HG03196 (cell line): ENCODE results near the gene EDARADD.
"Not testable (repeated sequence)": the region's sequence is repeated elsewhere in the genome, so short reads cannot be mapped to it uniquely, and the experiment has no call there.

Source experiments
- ATAC-seq: cut with Tn5 transposase; IDR thresholded peaks from one replicate; pipeline ENCODE4 v1.9.1; 2021; ENCODE audit not compliant: unreplicated experiment

Gene EDARADD

DNA sequence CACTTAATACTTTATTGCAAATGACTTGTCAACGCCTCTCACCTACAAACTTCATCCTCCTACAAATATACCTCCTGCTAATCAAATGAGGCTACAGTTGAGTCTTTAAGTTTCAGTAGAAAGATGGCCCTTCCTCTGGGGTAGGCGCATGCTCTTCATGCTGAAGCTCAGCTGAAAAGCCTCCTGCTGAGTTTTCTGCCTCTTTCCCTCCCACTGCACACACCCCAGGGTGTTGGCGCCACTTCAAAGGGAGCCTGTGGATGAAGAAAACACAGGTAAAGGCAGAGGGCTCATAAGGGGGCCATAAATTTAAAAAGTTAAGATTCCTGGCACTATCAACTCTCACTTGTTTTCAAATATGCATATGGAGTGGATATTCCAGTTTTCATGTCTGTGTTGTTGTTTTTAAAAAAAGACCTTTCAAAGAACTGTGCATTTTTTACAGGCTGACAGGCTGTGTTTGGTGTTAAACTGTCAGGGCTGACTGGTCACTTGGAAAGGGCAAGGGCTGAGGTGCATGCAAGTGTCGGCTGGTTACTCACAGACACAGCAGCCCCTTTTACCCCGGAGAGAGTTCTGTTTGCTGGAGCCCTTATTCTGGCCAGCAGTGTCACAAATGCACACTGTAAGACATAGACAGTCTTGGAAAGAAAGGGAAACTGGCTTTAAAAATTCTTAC is 86.8 kb downstream of the EDARADD start:
- ATAC-seq: no peak

DNA sequence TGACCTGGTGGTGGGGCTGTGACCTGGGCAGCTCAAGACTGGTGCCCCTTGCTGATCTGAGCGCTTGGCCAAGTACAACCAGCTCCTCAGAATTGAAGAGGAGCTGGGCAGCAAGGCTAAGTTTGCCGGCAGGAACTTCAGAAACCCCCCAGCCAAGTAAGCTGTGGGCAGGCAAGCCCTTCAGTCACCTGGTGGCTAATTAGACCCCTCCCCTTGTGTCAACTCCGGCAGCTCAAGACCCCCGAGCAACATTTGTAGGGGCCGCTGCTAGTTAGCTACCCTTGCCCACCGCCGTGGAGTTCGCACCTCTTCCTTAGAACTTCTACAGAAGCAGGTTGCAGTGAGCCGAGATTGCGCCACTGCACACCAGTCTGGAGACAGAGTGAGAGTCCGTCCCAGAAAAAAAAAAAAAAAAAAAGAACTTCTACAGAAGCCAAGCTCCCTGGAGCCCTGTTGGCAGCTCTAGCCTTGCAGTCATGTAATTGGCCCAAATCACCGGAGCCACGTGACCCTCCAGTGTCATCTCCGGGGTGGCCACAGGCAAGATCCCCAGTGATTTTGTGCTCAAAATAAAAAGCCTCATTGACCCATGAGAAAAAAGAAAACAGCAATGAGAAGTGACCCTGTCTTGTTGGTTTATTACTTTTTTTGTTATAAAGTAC is 90.4 kb downstream of the EDARADD start:
- no peak for ATAC-seq

DNA sequence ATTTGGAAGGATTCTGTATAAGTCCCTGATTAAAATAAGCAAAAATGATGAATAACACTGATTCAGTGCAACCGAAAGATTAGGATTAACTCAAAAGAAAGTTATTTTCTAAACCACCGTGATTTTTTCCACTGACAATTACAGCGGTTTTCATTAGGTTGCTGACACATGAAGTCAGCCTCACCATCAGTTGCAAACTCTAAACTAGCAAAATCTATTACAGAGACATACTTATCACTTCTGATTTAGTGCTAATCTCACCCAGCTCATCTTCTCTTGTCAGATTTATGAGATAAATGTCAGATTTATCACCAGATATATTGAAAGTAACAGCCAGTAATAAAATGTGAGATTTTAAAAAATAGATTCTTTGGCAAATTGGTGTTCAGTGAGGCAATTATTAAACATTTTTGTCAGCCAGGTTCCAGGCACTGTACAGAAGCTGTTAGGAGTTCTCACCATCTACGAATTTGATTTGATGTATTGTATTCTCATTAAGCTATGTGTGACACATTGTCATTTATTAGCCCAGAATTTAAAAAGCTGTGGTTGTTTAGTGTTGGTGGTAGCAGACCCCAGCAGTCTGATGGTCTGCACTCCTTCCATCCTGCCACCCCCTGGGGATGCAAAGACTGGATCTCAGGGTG is 92.4 kb downstream of the EDARADD start:
- ATAC-seq: no peak

DNA sequence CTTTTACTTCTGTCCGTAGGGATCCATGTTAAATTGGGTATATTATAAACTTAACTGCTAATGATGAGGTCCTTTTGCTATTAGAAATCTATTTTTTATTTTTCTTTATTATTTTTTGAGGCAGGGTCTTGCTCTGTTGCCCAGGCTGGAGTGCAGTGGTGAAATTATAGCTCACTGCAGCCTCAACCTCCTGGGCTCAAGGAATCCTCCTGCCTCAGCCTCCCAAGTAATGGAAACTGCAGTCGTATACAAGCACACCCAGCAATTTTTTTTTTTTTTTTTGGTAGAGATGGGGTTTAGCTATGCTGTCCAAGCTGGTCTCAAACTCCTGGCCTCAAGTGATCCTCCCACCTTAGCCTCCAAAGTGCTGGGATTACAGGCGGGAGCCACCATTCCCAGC is 95.1 kb downstream of the EDARADD start:
- ATAC-seq: not testable (repeated sequence)

DNA sequence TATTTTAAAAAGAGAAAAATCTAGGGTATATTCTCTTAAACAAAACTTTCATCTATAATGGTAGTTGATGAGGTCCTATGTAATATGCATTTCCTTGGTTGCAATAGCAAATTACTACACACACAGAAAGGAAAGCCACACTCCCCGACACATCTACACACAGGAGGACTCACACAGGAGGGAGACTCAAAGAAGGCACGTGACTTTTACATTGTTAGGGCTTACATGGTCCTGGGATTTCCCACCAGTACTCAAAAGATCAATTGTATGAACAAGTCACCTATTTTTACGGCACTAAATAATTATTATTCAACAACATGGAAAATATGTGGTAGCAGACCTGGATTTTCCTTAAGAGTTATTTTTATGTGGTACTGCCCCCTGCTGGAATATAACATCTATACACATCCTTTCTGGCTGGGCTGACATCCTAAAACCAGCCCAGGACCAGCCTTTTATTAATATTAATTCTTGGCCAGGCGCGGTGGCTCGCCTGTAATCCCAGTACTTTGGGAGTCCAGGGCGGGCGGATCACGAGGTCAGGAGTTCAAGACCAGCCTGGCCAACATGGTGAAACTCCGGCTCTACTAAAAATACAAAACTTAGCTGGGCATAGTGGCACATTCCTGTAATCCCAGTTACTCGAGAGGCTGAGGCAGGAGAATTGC is 95.8 kb downstream of the EDARADD start:
- no peak for ATAC-seq

DNA sequence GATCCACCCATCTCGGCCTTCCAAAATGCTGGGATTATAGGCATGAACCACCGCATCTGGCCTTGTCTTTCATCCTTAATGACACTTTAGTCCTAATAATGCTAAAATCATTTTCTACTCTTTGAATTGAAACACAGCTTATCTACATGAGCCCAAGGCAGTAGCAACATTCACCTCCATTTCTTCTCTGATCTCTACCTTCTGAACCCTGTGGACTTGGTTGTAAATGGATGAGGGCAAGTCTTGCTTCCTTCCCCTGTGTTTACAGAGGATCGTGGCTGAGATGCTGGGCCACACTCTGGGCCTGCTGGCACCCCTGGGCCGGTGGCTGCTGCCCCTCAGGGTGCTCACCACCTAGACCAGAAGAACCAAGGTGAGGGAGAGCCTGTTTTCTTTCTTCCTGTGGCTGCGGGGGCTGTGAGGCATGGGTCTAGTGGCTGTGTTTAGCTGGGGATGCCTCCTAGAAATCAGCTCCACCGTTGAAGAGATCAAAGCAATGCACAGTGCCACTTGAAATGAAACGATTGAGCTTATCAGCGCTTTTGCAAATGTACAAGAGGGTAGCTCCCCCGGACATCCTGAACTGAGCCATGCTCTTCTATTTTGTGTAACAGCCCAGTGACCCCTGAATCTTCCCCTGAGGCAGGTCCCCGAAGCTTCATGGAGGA is 97.5 kb downstream of the EDARADD start:
- no peak for ATAC-seq

DNA sequence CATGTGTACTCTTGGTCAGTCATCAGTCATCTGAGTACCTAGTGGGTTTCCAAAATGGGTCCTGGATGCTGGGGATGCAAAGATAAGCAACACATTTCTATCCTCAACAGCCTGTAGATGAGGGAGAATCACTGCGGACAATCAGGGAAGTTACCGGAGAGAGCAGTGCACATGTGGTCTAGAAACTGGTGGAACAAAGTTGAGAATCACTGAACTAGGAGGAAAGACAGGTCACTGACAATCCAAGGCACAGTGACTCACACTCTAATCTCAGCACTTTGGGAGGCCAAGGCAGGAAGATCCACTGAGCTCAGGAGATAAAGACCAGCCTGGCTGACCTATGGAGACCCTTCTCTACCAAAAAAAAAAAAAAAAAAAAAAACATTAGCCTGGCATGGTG is 98.3 kb downstream of the EDARADD start:
- no peak for ATAC-seq

DNA sequence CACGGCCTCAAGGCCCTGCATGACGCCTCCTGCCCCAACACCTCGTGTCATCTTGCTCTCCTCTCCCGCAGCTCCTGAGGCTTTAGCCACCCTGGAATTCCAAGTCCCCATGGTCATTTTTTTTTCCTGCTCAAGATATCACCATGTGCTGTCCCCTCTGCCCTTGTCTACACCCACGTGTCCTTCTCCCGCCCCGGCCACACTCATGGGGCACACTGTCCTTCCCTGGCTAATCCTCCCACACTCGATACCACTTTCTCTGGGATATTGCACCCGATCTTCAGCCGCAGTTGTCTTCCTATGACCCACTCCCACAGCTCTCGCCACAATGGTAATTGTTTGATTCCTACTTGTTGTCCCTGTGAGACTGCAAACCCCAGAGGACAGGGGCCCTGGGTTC is 100.0 kb downstream of the EDARADD start:
- no peak for ATAC-seq

DNA sequence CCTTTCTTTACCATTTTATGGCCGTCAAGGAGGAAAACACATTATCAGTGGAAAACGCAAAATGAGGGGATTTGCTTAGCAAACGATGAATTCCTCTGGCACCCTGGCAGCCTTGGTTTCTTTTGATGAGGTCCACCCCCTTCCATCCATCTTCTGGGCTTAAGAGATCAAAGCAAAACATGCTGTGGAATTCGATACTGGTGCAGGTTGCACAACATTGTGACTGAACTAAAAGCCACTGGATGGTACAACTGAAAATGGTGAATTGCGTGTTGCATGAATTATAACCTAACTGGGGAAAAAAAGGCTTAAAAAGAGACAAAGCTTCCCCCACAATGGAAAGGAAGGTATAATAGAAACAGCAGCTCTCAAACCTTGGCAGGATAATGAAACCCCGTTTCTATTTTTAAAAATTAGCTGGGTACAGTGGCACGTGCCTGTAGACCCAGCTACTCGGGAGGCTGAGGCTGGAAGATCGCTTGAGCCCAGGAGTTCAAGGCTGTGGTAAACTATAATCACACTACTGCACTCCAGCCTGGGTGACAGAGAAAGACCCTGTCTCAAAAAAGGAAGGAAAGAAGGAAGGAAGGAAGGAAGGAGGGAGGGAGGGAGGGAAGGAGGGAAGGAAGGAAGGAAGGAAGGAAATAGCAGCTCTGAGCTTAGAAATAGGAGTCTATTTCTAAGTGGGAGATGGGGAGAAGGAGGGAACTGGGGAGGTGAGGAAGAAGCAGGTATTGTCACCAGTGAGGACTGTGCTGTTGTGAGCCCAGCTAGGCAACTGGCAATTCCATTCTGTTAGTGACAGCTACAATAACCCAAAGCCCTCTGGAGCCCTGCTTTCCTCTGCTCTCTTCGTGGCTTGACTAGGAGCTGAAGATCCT is 100.7 kb downstream of the EDARADD start:
- ATAC-seq: no peak

DNA sequence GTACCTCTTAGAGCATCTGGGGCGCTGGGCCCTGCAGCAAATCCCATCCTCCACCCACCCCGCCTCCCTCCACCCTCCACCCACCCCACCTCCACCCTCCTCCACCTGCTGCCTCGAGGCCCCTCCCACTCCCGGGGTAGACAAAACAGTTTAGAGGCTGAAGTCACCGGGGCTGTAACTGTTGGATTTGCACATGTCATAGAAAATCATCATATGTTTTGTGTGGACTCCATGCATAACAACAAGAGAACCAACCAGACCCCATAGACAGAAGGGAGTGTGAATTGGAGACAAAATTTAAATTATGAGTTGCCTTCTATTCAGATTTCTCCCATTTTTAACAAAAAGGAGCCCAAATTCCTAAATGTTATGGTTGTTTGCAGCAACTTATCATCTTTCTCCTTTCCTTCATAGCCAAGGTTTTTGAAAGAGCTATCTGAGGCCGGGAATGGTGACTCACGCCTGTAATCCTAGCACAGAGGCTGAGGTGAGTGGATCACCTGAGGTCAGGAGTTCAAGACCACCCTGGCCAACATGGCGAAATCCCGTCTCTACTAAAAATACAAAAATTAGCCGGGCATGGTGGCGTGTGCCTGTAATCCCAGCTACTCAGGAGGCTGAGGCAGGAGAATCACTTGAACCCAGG is 101.5 kb downstream of the EDARADD start:
- ATAC-seq: no peak

DNA sequence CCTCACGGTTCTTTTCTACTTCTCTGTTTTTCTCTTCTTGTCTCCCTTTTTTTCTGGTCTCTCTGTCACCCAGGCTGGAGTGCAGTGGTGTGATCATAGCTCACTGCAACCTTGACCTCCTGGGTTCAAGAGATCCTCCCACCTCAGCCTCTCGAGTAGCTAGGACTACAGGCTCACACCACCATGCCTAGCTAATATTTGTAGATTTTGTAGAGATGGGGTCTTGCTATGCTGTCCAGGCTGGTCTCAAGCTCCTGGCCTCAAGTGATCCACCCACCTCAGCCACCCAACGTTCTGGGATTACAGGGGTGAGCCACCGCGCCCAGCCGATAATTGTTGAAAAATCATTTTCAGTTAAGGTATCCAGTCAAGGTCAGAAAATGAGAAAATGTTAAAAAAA is 103.8 kb downstream of the EDARADD start:
- no peak for ATAC-seq

DNA sequence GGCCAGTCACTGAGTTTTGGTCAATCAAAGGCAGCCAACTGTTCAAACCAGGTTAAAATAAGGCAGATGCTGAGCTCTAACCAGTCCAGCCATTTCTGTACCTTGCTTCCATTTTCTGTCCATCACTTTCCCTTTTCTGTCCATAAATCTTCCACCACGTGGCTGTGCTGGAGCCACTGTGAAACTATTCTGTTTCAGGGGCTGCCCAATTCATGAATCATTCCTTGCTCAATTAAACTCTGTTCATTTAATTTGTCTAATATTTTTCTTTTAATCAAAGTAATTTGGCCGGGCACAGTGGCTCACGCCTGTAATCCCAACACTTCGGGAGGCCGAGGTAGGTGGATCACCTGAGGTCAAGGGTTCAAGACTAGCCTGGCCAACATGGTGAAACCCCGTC is 107.0 kb downstream of the EDARADD start:
- ATAC-seq: no peak

DNA sequence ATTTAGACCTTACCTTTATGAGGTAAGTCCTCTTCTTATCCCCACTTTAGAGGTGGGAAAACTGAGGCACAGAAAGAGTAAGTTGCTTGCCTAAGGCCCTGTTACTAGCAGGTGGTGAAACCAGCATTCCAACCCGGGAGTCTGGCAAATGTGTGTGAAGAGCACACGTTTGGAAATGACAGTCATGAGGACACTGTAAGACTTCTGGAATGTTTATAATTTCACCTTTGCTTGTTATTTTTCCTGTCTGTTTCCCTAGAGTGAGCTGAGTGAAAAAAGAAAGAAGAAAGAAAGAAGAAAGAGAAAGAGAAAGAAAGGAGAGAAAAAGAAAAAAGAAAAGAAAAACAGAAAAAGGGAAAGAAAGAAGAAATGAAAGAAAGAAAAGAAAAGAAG is 108.5 kb downstream of the EDARADD start:
- no peak for ATAC-seq

DNA sequence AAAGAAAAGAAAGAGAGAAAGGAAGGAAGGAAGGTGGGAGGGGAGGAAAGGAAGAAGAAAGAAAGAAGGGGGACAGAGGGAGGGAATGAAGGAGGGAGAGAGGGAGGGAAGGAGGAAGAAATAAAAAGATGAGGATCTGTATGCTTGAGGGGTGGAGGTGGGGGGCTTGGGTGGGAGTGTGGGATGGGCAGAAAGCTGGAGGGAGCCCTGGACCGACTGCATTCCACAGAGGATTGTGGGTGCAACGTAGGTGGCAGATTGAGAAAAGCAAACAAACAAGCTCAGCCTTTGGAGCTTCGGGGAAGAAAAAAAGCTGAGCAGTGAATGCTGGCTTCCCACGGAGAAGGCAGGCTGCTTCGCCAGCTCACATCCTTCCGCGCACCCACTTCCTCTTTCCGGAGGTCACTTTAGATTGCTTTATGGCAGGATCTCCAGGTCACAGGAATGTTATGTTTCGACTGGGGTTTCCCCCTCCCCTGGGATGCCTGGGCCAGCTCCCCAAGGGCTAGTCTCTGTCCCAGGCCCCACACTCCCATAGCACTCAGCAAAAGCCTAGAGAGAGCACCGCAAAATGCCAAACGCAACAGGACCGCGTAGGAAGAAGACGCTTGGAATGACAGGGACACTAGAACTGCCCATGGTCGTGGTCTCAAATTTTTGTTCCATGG is 109.0 kb downstream of the EDARADD start:
- no peak for ATAC-seq

DNA sequence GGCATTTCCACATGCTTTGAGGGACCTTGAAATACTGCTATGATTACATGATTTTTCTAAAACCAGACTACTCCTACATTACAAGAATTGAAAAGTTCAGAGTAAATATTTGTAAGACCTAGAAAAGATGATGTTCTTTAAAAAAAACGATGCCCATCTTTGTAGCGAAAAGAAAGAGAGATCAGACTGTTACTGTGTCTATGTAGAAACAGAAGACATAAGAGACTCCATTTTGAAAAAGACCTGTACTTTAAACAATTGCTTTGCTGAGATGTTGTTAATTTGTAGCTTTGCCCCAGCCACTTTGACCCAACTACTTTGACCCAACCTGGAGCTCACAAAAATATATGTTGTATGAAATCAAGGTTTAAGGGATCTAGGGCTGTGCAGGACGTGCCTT is 110.3 kb downstream of the EDARADD start:
- not testable (repeated sequence) for ATAC-seq

DNA sequence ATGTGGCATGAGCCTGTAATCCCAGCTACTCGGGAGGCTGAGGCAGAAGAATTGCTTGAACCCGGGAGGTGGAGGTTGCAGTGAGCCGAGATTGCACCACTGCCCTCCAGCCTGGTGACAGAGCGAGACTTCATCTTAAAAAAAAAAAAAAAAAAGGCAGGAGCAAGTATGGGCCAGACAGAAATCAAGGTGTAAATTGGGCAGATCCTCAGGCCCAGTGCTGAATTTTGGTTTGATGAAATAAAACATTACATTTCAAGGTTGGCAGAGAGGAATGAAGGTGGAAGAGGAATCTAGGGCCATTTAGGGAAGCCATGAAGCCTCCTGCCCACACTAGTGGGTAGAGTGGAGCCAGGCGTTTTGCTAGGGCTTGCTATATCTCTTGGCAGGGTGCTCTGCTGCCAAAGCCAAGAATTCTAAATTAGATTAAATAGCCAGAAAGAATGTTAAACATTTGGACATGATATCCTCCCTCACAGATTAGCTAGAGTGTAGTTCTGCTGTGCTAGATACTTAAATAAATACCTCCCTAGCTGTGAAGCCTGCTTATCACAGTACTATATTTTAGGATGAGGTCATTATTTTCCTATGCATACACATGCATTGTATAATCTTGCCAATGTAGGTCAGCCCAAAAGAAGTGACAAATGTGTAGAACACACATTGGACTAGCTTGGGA is 113.1 kb downstream of the EDARADD start:
- ATAC-seq: no peak

DNA sequence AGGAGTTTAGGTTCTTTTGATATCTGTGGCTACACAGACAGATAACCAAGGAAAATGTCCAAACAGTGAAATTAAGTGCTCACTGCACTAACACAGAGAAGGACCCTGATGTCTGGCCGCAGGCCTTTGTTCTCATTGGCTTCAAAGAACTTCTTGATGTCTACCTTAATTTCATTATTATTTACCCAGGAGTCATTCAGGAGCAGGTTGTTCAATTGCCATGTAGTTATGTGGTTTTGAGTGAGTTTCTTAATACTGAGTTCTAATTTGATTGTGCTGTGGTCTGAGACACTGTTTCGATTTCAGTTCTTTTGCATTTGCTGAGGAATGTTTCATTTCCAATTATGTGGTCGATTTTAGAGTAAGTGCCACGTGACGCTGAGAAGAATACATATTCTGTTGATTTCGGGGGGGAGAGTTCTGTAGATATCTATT is 114.5 kb downstream of the EDARADD start:
- ATAC-seq: no peak

DNA sequence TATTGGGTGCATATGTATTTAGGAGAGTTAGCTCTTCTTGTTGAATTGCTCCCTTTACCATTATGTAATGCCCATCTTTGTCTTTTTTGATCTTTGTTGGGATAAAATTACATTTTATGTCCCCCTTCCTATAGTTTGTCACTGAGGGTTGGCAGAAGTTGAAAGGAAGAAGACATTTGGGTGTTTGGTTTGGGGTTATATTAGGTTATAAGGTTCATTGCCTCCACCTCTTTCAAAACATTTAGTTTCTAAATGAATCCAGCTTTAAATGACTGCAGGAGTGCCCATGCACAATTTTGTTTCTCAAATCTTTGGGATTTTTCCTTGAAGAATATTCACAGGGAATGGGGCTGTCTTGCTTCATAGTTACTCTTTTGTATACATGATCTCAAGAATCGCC is 115.1 kb downstream of the EDARADD start:
- no peak for ATAC-seq
